PC-9 (cell line): ENCODE measurements around the gene ABCA1.

Experiments
- EZH2 ChIP-seq: fragments of 200-600 bp; sonication (generic); IDR thresholded peaks from 2 replicates; pipeline ENCODE4 v1.8.0; 2017; ENCODE audit warnings: antibody characterized with exemption, low read depth
- TF ChIP-seq, protein P1 (sequence below): fragments of 200-600 bp; sonication (generic); conservative IDR thresholded peaks from 2 replicates; pipeline ENCODE4 v1.6.1; 2017; ENCODE audit warnings: mixed run types, antibody characterized with exemption, mild to moderate bottlenecking, moderate library complexity

DNA sequence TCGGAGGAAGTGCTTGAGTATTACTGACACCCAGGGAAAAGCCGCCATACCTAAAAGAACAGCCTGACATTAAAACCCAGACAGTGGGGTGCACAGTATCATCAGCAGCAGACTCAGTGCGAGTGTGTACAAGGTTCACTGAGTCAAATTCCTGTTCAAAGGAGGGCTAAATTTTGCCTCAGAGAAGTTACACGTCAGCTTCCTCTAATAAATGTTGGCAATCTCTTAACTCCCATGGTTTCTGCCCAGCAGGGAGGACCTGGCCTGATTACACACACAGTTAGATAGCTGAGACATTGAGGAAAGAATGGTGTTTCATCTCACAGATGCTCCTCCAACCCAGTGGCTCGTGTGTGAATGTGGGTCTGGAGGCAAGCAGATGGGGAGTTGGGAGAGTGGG, 125.8 kb downstream of the ABCA1 start:
- TF ChIP-seq, protein P1, sequence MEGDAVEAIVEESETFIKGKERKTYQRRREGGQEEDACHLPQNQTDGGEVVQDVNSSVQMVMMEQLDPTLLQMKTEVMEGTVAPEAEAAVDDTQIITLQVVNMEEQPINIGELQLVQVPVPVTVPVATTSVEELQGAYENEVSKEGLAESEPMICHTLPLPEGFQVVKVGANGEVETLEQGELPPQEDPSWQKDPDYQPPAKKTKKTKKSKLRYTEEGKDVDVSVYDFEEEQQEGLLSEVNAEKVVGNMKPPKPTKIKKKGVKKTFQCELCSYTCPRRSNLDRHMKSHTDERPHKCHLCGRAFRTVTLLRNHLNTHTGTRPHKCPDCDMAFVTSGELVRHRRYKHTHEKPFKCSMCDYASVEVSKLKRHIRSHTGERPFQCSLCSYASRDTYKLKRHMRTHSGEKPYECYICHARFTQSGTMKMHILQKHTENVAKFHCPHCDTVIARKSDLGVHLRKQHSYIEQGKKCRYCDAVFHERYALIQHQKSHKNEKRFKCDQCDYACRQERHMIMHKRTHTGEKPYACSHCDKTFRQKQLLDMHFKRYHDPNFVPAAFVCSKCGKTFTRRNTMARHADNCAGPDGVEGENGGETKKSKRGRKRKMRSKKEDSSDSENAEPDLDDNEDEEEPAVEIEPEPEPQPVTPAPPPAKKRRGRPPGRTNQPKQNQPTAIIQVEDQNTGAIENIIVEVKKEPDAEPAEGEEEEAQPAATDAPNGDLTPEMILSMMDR: no peak
- TF ChIP-seq EZH2: no peak
